HG02884 (cell line): ENCODE results near the gene ZBTB11.
"Not testable (repeated sequence)": the region's sequence is repeated elsewhere in the genome, so short reads cannot be mapped to it uniquely, and the experiment has no call there.

Experiments
- ATAC-seq: cut with Tn5 transposase; IDR thresholded peaks from one replicate; pipeline ENCODE4 v1.9.1; 2021; ENCODE audit warnings: mild to moderate bottlenecking, moderate library complexity; ENCODE audit not compliant: unreplicated experiment

Gene ZBTB11

DNA sequence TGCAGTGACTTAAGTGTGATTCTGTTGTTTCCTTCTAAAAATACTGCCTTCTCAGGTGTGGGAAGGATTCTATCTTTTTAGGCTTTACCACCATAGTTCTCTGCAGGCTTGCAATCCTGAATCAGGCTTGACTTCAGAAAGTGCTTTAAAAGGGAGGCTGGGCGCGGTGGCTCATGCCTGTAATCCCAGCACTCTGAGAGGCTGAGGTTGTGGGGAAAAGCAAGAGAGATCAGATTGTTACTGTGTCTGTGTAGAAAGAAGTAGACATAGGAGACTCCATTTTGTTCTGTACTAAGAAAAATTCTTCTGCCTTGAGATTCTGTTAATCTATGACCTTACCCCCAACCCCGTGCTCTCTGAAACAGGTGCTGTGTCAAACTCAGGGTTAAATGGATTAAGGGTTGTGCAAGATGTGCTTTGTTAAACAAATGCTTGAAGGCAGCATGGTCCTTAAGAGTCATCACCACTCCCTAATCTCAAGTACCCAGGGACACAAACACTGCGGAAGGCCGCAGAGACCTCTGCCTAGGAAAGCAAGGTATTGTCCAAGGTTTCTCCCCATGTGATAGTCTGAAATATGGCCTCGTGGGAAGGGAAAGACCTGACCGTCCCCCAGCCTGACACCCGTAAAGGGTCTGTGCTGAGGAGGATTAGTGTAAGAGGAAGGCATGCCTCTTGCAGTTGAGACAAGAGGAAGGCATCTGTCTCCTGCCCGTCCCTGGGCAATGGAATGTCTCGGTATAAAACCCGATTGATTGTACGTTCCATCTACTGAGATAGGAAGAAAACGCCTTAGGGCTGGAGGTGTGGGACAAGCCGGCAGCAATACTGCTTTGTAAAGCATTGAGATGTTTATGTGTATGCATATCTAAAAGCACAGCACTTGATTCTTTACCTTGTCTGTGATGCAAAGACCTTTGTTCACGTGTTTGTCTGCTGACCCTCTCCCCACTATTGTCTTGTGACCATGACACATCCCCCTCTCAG, 15.0 kb upstream of the ZBTB11 start:
- ATAC-seq = not testable (repeated sequence)

DNA sequence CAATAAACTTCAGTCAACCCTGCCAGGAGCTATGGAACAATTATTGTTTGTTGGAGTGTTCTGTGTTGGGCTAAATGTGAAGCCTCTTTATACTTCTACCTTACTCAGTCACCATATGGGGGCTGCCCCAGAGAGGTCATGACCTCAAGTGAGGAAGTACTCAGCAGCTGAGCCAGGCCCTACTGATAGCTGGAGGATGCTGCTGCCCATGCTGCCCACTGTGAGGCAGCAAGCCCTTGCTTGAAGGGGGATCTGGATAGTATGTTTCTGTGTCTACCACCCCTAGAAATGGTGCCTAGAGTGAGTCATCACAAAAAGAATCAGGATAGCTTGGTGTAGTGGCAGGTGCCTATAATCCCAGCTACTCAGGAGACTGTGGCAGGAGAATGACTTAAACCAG, 14.0 kb upstream of the ZBTB11 start:
- ATAC-seq = no peak

DNA sequence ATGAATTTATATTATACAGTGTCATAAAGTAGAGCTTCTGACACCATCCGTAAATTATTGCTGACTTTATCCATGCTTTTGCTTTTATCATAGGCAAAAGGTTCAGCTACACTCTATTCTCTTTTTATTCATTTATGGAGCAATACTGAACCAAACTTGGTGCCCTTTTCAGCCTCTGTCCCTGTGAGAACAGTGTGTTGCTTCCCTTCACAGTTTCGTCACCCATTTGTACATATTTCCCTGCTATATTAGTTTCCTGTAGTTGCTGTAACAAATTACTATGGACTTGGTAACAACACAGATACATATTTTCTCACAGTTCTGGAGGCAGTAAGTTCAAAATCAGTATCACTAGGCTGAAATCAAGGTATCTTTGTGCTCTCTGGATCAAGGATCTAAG, 12.4 kb upstream of the ZBTB11 start:
- ATAC-seq = no peak

DNA sequence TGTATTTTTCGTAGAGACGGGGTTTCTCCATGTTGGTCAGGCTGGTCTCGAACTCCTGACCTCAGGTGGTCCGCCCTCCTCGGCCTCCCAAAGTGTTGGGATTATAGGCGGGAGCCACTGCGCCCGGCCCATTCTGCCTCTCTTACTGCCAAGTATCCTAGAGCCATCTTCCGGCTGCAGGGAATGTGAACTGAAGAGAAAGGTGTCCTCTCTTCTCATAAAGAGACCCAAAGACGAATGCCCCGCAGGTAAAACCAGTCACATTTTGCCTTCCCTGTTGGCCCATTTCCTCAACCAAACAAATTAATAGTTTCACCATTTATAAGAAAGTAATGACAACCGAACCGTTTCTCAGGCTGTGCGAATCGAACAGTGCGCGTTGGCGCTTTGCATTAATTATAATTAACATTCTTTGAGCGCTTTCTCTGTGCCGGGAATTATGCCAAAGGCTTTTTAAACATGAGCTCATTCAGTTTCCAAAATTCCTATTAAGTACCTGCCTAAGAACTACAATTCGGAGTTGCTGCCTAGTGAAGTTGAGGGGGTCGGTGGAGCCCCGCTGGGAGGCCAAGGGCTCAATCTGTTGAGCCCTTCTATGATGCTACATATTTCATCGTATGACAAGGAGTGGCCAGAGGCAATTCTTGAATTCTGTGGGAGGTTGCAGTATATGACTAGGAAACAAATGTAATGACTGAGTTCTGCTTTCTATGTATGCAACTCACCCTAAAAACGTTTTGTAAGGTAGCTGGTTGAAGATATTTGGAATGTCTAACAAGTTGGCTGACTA, 10.4 kb upstream of the ZBTB11 start:
- no peak for ATAC-seq

DNA sequence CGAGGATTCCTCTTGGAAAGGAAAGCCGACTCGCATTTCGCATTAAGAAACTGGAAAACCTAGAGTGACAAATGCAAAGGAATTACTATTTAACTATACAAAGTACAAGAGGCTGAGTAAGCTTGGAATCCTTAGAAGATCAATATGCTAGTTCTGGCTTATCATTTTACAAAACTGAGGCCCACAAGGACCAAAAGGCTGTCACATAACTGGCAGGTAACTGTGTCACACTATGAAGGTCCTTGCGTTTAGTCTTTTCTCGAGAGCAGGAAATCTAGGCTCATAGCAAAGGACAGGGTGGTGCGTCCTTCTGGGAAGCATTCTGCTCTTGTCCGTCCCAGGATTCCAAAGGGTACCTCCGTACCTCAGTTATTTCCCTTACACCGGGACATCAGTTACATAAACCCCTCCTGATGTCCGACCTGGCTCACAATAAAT, 9.0 kb upstream of the ZBTB11 start:
- ATAC-seq = peak; percentile 15

DNA sequence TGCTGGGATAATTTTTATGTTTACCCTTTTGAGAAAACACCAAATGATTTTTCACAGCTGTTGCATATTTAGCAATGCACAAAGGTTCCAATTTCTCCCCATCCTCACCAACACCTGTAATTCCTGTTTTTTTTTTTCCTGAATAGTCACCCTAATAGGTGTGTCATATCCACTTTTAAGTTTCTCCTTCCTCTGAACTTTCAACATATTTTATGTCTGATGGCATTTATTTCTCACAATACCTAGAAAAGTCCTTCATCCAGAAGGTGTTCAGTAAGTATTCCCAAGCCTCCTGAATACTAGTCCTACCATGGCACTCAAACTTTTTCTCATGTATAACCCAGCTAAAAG, 8.1 kb upstream of the ZBTB11 start:
- ATAC-seq = no peak

DNA sequence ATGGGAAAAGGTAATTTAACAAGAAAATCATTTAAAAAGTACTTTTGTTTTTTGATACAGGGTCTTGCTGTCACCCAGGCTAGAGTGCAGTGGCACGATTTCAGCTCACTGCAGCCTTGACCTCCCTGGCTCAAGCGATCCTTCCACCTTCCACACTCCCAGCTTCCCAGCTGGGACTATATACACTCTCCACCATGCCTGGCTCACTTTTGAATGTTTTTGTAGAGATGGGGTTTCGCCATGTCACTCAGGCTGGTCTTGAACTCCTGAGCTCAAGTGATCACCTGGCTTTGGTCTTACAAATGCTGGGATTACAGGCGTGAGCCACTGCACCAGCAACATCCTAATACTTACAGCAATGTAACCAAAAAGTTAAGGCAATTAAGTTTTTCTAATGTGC, 3.5 kb upstream of the ZBTB11 start:
- ATAC-seq = no peak

DNA sequence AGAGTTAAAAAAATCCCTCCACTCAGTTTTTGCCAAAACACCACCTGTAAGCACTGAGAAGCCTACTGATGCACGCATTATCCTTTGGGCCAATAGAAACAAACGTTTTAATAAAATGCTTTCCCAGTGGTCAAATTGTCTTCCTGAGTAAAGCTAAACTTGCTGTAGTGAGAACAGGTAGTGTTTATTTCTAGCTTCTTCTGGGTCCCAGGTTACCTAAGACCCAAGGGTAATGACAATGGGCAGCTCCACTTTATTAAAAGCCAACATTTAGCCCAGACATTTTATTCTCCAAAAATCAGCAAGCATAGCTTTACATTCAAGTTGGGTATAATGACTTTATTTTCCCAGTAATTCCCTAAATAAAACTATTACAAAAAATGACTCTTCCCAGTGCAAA, 1.9 kb upstream of the ZBTB11 start:
- not testable (repeated sequence) for ATAC-seq

DNA sequence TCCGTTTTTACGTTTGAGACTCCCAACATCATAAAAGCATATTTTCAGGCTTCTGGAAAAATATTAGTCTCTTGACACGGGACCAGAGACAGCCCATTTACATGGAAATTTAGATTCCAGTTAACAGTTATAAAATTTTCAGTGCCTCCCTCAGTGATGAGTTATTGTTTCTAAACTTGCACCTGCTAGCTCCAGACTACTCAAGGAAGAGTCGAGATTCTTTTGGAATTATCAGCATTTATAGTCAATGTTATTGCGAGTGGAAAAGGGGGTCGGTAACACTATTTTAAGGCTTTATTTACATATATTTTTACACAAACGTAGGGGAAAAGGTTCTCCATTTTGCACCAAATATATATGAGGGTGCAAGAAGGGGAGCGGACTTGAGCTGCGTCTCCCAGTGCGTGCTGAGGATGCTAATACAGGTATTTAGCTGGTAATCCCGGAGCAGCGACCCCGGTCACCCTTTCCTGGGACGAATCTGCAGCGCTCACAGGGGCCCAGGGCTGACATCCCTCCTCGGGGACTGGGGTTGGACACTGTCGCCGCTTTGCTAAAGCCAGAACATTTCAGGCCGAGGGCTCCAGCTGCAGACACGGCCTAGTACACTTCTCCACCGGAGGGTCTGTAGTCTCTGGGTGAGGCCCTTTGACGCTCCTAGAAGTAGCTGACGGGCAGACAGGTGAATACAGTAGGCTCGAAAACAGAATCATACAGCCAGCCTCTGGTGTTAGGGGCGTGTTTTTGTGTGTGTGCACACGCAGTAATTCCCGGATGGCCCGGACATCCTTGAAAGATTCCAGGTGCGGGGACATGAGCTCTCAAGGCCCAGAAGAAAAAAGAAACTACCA, 729 bp upstream of the ZBTB11 start:
- ATAC-seq = no peak

DNA sequence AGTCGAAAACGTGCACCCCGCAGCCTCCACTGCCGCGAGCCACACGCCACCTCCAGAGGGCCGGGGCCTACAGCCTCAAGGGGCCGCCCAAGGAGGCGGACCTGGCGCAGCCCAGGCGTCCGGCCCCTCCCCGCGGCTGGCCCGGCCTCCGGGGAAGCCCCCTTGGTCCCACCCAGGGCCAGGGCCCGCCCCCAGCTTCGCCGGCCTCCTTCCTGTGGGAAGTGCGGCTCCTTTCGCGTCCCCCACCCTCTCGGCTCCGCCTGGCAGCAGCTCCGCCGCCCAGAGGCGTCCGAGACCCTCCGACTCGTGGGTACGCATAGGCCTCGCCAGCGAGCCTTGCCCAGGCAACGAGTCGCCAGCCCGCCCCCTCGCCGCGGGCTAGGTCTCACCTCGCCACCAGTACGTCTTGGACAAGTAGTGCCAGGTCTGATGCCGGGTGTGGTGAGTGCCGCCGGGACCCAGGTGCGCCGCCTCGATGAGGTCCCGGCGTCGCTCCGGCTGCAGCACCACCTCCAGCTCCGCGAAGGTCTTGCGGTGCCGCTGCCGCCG, 642 bp downstream of the ZBTB11 start:
- peak; percentile 79 for ATAC-seq

DNA sequence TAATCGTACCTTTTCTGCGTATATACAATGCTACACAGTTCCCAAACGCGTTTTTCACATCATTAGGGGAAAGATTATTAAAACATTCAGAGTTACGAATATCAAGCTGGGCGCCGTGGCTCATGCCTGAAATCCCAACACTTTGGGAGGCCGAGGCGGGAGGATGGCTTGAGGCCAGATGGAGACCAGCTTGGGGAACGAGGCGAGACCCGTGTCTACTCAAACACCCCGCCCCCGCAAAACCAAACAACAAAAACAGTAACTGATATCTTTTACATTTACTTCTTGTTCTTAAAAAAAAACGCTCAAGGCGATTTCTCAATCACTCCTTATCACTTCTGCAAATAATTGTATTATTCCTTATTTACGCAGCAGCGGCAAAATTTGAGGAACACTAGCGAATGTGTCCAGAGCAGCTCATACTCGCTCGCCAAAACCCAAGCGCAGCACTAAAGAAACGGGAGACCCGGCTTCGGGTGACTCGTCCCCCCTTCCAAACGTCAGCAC, 1.2 kb downstream of the ZBTB11 start:
- no peak for ATAC-seq

DNA sequence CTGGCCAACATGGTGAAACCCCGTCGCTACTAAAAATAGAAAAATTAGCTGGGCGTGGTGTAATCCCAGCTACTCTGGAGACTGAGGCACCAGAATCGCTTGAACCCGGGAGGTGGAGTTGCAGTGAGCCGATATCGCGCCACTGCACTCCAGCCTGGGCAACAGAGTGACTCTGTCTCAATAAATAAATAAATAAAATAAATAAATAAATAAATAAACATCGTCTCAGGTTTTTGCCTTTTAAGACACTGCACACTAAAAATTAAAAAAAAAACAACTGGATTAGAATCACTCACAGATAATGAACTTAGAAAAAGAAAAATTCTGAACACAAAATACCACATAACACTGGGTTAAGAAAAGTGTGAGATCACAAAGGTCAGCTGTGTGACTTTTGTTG, 2.4 kb downstream of the ZBTB11 start:
- ATAC-seq = no peak

DNA sequence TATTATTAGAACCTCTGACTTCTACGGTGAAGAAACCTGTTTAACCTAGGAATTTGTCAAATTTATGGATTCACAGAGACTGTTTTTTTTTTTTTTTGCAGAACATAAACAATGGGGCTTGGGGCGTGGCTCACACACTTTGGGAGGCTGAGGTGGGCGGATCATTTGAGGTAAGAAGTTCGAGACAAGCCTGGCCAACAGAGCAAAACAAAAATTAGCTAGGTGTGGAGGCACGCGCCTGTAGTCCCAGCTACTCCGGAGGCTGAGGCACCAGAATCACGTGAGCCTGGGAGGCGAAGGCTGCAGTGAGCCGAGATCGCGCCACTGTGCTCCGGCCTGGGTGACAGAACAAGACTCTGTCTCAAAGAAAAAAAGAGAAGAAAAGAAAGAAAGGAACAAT, 3.0 kb downstream of the ZBTB11 start:
- ATAC-seq = no peak

DNA sequence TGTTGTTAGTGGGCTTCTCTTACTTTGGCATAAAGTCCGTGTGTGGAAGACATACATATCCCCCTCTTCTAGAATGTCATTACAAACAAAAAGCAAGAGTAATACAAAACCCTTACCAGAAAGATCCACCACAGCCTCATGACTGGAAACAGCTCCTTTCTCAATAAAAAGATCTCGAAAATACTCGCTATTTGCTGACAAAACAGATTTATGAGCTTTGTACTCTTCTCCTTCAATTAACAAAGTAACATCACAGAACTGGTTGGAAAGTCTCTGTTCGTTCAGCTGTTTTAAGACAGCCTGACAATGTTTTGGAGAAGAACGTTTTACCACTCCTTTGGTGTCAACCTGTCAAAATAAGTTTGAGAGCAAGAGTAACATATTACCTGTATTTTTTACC, 5.9 kb downstream of the ZBTB11 start:
- no peak for ATAC-seq

DNA sequence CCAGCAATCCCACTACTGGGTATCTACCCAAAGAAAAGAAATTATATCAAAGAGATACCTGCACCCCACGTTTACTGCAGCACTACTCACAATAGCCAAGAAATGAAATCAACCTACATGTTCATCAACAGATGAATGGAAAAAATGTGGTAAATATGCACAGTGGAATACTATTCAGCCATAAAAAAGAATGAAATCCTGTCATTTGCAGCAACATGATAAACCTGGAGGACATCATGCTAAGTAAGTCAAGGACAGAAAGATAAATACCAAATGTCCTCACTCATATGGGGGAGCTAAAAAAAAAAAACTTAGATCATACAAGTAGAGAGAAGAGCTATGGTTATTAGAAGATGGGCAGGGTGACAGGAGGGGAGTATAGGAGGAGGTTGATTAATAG, 9.1 kb downstream of the ZBTB11 start:
- no peak for ATAC-seq

DNA sequence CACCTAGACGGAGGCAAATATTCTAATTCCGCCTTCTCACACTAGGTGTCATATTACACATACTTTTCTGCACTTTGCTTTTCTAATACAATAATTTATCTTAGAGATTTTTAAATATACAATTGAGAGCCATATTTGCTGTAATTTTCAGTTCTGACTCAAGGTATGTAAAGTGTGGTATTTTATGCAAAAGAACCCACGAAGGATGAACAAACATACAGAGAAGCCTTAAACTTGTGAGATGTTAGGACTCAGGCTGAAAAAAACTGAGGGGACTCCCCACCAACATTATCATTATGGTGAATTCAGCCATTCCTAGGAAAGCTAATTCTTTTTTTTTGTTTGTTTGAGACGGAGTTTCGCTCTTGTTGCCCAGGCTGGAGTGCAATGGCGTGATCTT, 9.6 kb downstream of the ZBTB11 start:
- no peak for ATAC-seq

DNA sequence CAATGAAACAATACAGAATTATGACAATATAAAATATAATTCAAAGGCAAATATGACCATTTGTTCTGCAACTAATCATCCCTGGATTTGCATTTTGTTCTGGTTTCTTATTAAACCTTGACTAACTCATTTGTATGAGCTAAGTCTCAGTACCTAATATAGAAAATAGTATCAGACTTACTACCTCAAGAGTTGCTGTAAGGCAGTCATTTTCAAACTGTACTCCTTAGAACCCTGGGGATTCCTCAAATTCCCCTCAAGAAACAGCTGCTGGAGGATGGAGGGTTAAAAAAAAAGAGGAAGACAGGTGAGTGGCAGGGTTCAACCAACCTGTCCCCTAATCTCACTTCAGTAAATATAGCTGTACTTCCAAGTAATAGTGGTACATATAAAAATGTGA, 11.1 kb downstream of the ZBTB11 start:
- ATAC-seq = peak; percentile 60

DNA sequence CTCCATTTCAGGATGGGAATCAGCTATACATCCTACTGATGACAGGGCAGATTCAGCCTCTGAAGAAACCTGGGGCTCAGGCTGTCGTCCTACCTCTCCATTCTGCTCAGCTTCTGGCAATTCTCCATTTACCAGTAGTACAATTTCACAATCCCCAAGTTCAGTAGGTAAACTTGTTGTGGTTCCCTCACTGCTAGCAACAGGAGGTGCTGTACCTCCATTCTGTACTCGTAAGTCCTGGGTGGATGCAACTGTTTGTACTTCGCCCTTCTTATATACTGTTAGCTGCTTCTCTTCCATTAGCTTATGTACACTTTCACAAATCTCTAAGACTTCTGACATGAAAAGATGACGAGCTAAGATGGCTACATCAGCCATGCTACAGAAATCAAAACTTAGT, 11.6 kb downstream of the ZBTB11 start:
- ATAC-seq = no peak

DNA sequence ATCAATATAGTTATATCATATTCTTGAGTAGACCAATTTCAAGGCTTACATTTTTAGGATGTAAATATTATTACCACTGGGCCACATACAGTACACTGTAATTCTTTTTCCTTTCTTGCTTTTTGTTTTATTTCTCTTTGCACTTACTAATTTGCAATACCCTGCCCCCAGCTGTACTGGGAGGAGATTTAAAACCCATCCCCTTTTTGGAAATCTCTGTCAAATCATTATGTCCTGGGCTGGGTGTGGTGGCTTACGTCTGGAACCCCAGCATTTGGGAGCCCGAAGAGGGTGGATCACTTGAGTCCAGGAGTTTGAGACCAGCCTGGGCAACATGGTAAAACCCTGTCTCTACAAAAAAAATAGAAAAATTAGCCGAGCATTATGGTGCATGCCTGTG, 16.2 kb downstream of the ZBTB11 start:
- ATAC-seq = no peak

DNA sequence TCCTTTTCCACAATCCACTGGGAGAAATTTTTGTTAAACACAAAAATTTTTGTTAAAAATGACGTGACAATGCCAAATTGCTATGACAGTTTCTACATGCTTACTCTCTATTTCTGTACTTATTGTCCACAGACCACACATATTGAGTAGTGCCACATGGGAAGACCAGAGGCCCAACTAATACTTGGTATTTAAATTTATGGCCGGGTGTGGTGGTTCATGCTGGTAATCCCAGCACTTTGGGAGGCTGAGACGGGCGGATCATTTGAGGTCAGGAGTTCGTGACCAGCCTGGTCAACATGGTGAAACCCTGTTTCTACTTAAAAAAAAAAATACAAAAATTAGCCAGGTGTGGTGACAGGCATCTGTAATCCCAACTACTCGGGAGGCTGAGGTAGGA, 20.3 kb downstream of the ZBTB11 start:
- no peak for ATAC-seq

DNA sequence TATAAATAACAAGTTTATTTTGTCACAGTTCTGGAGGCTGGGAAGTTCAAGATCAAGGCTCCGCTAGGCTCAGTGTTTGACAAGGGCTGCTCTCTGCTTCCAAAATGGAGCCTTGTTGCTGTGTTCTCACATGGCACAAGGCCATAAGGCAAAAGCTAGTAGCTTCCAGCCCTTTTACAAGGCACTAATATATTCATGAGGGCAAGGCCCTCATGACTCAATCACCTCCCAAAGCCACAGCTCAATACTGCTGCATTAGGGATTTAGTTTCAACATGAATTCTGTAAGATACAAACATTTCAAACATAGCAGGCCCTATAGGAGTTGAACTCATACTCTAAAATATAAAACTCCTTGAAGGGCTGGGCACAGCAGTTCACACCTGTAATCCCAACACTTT, 30.2 kb downstream of the ZBTB11 start:
- no peak for ATAC-seq
